GM10266 (cell line): ENCODE results near the gene SRSF1.

Experiments
- DNase-seq: peaks from one replicate; pipeline ENCODE4 v3.0.0; 2012; ENCODE audit errors: extremely low spot score
- TF ChIP-seq, protein P1 (sequence below): IDR thresholded peaks from 2 replicates; pipeline ENCODE4 v1.5.1; 2012; ENCODE audit warnings: mild to moderate bottlenecking, low read depth; ENCODE audit not compliant: control insufficient read depth, insufficient read depth; ENCODE audit errors: missing control alignments

The SRSF1 gene

DNA sequence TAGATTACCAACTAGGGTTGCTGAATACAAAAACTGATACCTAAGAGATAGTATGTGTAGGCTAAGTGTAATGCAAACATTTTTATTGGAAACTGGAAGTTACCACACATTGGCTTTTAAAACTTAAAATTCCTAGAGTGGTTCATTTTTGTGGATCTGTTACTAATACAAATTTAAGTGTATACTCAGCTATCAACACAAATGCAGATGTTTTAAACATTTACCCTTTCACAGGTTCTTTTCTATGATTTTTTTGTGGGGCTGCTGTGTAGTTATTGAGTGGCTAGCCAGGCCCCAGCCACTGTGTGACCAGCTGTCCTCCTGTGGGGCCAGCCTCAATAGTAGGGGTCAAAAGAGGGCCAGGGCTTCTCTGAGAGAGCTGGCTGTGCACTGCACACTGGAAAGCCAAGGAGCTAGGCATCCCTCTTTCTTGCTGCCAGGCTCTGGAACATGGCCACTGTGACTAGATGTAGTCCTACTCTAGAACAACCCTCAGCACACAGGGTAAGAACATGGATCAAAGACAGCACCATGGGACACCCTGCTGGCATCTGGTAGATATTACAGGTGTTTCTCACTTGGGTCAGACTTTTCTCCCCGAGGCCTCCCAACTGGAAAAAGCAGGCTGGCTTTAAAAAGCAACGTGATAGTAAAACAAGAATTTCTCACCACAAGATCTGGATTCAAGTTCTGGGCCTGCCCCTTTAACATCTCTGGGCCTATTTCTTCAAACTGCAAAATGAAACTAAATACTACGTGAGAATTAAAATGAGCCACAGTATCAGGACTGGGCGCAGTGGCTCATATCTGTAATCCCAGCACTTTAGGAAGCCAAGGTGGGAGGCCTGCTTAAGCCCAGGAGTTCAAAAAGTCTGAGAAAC is 11.7 kb downstream of the SRSF1 start:
- TF ChIP-seq, protein P1, sequence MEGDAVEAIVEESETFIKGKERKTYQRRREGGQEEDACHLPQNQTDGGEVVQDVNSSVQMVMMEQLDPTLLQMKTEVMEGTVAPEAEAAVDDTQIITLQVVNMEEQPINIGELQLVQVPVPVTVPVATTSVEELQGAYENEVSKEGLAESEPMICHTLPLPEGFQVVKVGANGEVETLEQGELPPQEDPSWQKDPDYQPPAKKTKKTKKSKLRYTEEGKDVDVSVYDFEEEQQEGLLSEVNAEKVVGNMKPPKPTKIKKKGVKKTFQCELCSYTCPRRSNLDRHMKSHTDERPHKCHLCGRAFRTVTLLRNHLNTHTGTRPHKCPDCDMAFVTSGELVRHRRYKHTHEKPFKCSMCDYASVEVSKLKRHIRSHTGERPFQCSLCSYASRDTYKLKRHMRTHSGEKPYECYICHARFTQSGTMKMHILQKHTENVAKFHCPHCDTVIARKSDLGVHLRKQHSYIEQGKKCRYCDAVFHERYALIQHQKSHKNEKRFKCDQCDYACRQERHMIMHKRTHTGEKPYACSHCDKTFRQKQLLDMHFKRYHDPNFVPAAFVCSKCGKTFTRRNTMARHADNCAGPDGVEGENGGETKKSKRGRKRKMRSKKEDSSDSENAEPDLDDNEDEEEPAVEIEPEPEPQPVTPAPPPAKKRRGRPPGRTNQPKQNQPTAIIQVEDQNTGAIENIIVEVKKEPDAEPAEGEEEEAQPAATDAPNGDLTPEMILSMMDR = peak; percentile 62
- DNase-seq = peak; percentile 55

DNA sequence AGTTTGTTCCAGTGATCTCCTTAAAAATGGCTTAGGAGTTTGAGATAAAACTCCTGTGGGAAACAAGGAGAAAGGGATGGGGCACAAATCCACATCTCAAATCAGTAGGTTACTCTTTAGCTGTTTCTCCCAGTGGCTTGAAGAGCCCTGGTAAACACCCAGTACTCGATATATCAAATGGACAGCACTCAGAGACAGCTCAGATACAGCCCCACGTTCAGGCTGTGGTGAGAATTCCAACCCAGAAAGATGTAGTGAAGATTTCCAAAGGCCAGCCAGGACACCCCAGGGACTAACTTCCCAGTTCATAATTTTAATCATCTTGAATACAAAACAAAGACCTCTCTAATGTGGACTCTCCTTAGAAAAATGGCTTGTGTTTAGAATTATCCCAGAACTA is 12.6 kb downstream of the SRSF1 start:
- TF ChIP-seq, protein P1 = no peak
- no peak for DNase-seq

DNA sequence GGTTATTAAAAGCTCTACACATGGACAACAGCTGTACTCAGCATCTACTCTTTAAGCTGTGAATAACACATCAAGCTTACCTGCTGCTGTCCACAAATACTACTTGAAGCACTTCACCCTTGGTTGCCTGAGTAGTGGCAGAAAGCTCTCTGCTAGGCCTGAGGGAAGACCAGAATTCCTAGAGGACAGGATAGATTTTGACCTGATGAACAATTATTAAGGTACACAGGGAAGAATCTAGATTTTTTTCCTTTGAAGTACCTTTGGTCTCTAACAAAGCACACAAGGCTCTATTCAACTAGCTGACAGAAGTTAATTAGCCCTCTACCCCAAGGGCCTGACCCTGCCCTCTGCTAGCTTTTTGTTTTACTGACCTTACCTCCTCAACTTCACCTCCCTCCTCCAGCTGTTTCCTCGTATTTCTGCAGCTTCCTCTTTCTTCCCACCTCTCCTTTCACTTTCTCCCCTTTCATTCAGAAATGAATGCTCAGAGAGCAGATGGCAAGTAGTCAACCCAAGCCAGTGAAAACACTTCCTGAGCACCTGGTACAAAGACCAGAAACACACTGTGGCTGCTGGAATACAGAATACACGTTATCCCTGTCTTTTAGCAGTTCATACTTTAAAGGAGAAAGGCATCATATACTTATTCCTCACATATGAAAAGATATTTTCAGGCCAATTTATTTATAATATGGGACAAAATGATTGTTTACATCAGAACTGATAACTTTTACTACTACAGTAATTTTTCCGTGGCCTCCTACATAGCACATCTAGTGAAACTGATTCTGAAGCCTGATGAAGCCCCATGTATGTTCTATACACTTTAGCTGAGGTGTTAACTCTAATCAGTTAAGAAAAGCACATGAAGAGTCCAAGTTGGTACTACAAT is 13.3 kb downstream of the SRSF1 start:
- no peak for DNase-seq
- TF ChIP-seq, protein P1 = no peak

DNA sequence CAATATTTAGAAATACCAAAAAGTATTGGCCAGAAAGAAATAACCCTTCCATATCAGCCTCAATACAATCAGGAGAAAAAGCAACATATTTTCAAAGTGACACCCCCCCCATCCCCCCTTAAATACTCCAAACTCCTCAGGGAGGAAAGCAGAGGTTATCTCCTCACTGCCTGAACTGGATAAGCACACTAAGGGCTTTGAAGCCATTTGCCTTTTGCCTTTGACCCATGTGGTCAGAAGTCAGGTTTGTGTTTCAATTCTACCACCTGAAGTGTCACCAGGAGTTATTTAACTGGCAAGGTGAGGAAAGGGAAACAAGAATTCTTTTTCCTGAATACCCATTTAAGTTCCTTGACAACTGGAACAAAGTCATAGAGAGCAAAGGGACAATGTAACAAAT is 15.5 kb downstream of the SRSF1 start:
- DNase-seq = no peak
- TF ChIP-seq, protein P1 = no peak

DNA sequence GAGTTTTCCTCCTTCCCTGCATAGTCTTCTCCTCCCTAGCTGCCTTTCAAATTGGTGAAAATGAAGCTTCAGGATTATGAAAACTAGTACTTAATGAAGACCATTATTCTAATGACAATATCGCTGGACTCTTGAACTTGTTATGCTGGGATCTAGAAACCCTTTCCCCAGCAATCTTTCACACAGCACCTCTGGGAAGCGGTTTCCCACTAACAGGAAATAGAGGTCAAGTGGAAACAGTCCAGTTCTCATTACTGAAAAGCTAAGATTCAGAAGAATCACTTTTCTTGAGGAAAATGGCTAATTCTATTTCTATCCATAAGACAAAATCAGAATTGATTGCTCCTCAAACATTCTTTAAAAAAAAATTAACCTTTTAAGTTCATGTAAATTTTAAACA is 17.0 kb downstream of the SRSF1 start:
- no peak for DNase-seq
- TF ChIP-seq, protein P1 = no peak

DNA sequence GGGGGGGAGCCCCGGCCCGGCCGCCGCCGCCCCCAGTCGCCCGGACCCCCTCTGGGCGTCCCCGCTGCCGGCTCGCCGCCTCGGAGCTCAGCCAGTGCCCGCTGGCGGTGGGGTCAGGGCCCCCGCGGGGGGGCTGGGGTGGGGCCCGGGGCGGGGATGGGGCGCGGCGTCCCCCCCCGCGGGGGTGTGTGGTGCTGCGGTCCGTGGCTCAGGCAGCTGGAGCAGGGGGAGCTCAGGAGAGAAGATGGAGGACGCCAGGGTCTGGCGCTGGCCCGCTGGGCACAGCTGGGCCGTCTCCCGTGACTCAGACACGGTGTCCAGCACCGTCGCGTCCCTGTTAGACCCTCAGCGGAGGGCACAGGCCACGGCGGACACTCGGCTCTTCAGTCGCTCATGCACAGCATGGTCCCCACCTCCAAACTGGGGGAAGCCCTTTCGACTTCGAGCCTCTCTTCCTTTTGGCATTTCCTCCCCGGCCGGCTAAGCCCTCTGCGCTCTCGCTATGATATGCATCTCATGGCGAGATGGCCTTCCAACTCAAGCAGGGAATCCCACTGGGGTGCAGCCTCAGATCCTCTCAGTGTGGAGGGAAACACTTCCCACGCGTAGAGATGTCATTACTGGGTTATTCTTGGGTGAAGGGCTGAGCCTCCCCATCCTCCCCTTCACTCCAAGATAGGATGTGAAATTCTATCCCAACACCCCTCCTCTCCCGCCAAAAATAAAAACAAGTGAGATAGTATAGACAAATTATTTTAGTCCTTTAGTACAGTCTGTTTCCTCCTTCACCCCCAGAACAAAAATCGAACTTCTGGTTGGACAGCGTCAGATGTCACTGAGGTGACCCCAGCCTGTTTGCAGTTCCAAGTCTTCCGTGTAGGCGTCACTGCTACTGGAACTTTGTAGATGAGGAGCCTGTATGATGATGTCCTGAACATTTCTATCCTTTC is 18.5 kb downstream of the SRSF1 start:
- DNase-seq = peak; percentile 90
- TF ChIP-seq, protein P1 = no peak
